SK-N-SH (cell line): ENCODE measurements around the gene NPAS3. TPM values are rescaled to one million over a fixed set of nuclear protein-coding genes. Genes with fewer than 3 reads are reported as not detected.

Experiments
- CTCF ChIA-PET: fragments of 300-600, 350-600 bp; formaldehyde crosslinking; extraction: SDS; loops from one replicate; lab custom pipeline; 2021; lab: Yijun Ruan, JAX
- POLR2A ChIA-PET: fragments of 350-600 bp; sonication (Branson Sonifier 250); formaldehyde crosslinking; extraction: SDS; loops from one replicate; lab custom pipeline; 2020; ENCODE audit warnings: antibody characterized with exemption, inconsistent platforms; lab: Yijun Ruan, JAX
- DNase-seq: peaks from one replicate; pipeline ENCODE4 v3.0.0; 2012
- H2AFZ ChIP-seq: fragments of 200-600 bp; sonication (generic); 2 replicates; pipeline ENCODE4 v1.8.1; 2016; ENCODE audit warnings: antibody characterized with exemption, mild to moderate bottlenecking, low read depth
- H3F3A ChIP-seq: fragments of 200-600 bp; sonication (generic); replicated peaks from 2 replicates; pipeline ENCODE3; 2016; ENCODE audit warnings: antibody characterized with exemption, mild to moderate bottlenecking; ENCODE audit not compliant: insufficient read depth
- H3K27ac ChIP-seq, 2 experiments: fragments of 200-500 bp in 1 of 2; fragments of 200-600 bp in 1 of 2; sonication (Bioruptor generic) in 1 of 2; sonication (generic), shearing (Covaris generic) in 1 of 2; 2 replicates each; pipeline versions ENCODE4 v1.5.1 to v1.6.1; 2014 to 2016; ENCODE audit warnings: low read depth in 2 of 2, inconsistent platforms in 1 of 2, low read length in 1 of 2, mild to moderate bottlenecking in 1 of 2, mixed read lengths in 1 of 2
- H3K27me3 ChIP-seq: fragments of 200-600 bp; sonication (generic), shearing (Covaris generic); 2 replicates; pipeline ENCODE4 v1.6.1; 2016; ENCODE audit warnings: mixed run types; ENCODE audit not compliant: insufficient read depth
- H3K36me3 ChIP-seq, 2 experiments: fragments of 200-500 bp in 1 of 2; fragments of 200-600 bp in 1 of 2; sonication (Bioruptor generic) in 1 of 2; sonication (generic) in 1 of 2; replicated peaks in 1 of 2; 2 replicates each; pipeline versions ENCODE3 to v1.5.1; 2014 to 2016; ENCODE audit warnings: low read length in 1 of 2, mild to moderate bottlenecking in 1 of 2; ENCODE audit not compliant: insufficient read depth in 2 of 2, control insufficient read depth in 1 of 2
- H3K4me1 ChIP-seq, 2 experiments: fragments of 200-500 bp in 1 of 2; fragments of 200-600 bp in 1 of 2; sonication (Bioruptor generic) in 1 of 2; sonication (generic), shearing (Covaris generic) in 1 of 2; 2 replicates each; pipeline versions ENCODE4 v1.5.1 to v1.6.1; 2014 to 2016; ENCODE audit warnings: low read depth in 1 of 2, low read length in 1 of 2, mixed run types in 1 of 2; ENCODE audit not compliant: insufficient read depth in 2 of 2, control insufficient read depth in 1 of 2
- H3K4me2 ChIP-seq: fragments of 200-600 bp; sonication (generic), shearing (Covaris generic); 2 replicates; pipeline ENCODE4 v1.6.1; 2017; ENCODE audit warnings: mixed run types
- H3K4me3 ChIP-seq, 2 experiments: fragments of 200-500 bp in 1 of 2; fragments of 200-600 bp in 1 of 2; sonication (Bioruptor generic) in 1 of 2; sonication (generic), shearing (Covaris generic) in 1 of 2; 2 replicates each; pipeline versions ENCODE4 v1.5.1 to v1.8.1; 2014 to 2016; ENCODE audit warnings: low read depth in 2 of 2, inconsistent platforms in 1 of 2, low read length in 1 of 2, mild to moderate bottlenecking in 1 of 2, mixed read lengths in 1 of 2, moderate library complexity in 1 of 2
- H3K79me2 ChIP-seq: fragments of 200-600 bp; sonication (generic); 2 replicates; pipeline ENCODE4 v1.8.1; 2017; ENCODE audit warnings: mild to moderate bottlenecking; ENCODE audit not compliant: insufficient read depth
- H3K9ac ChIP-seq: fragments of 200-600 bp; sonication (generic); 2 replicates; pipeline ENCODE4 v1.6.1; 2017; ENCODE audit warnings: mixed run types
- H3K9me2 ChIP-seq: fragments of 200-600 bp; sonication (generic); 2 replicates; pipeline ENCODE4 v1.6.1; 2017; ENCODE audit warnings: mixed run types
- H3K9me3 ChIP-seq: fragments of 200-600 bp; sonication (generic); 2 replicates; pipeline ENCODE4 v1.6.1; 2017; ENCODE audit warnings: mixed run types, mild to moderate bottlenecking, moderate library complexity
- H4K20me1 ChIP-seq: fragments of 200-600 bp; sonication (generic); 2 replicates; pipeline ENCODE4 v1.6.1; 2017; ENCODE audit warnings: mild to moderate bottlenecking, mixed run types; ENCODE audit not compliant: insufficient read depth
- CHD2 ChIP-seq: fragments of 150-350 bp; IDR thresholded peaks from 2 replicates; pipeline ENCODE4 v1.6.1; 2018; ENCODE audit warnings: low read length; ENCODE audit not compliant: partially characterized antibody
- ELF1 ChIP-seq: IDR thresholded peaks from 2 replicates; pipeline ENCODE4 v1.4.0; 2012
- EZH2phosphoT487 ChIP-seq: fragments of 200-600 bp; sonication (generic); IDR thresholded peaks from 2 replicates; pipeline ENCODE4 v1.6.1; 2017; ENCODE audit warnings: low read depth, mixed run types, mild to moderate bottlenecking, antibody characterized with exemption, moderate library complexity, borderline replicate concordance
- FOSL2 ChIP-seq: IDR thresholded peaks from 2 replicates; pipeline ENCODE4 v1.4.0; 2012; ENCODE audit warnings: low read depth, mild to moderate bottlenecking, moderate library complexity, borderline replicate concordance
- FOXJ3 ChIP-seq: sonication (generic); formaldehyde crosslinking; IDR thresholded peaks from 2 replicates; pipeline ENCODE4 v1.5.1; 2020; ENCODE audit warnings: mild to moderate bottlenecking, missing genetic modification reagents
- FOXM1 ChIP-seq: IDR thresholded peaks from 2 replicates; pipeline ENCODE4 v1.4.0; 2012; ENCODE audit warnings: low read depth, mild to moderate bottlenecking
- GATA2 ChIP-seq: sonication (generic); formaldehyde crosslinking; IDR thresholded peaks from 2 replicates; pipeline ENCODE4 v1.5.0; 2020; ENCODE audit warnings: mild to moderate bottlenecking, missing genetic modification reagents
- JUND ChIP-seq: IDR thresholded peaks from 2 replicates; pipeline ENCODE4 v1.4.0; 2012
- MXI1 ChIP-seq: IDR thresholded peaks from 2 replicates; pipeline ENCODE4 v1.6.1; 2012; ENCODE audit warnings: mild to moderate bottlenecking, low read depth, low read length, improper control_type of control experiment
- NFIC ChIP-seq: IDR thresholded peaks from 2 replicates; pipeline ENCODE4 v1.4.0; 2012; ENCODE audit warnings: borderline replicate concordance
- RCOR1 ChIP-seq: fragments of 150-350 bp; IDR thresholded peaks from 2 replicates; pipeline ENCODE4 v1.6.1; 2017; ENCODE audit warnings: antibody characterized with exemption, low read length
- REST ChIP-seq: IDR thresholded peaks from 2 replicates; pipeline ENCODE4 v1.6.1; 2012; ENCODE audit warnings: mild to moderate bottlenecking, low read depth, low read length, moderate library complexity
- RFX5 ChIP-seq: IDR thresholded peaks from 2 replicates; pipeline ENCODE4 v1.6.1; 2012; ENCODE audit warnings: mild to moderate bottlenecking, improper control_type of control experiment, low read length
- RXRA ChIP-seq: IDR thresholded peaks from 2 replicates; pipeline ENCODE4 v1.4.0; 2012; ENCODE audit warnings: low read depth, mild to moderate bottlenecking, borderline replicate concordance
- SIN3A ChIP-seq: IDR thresholded peaks from 2 replicates; pipeline ENCODE4 v1.6.1; 2012; ENCODE audit warnings: low read depth, mild to moderate bottlenecking, low read length, moderate library complexity, borderline replicate concordance
- TAF1 ChIP-seq: IDR thresholded peaks from 2 replicates; pipeline ENCODE4 v1.6.1; 2012; ENCODE audit warnings: low read depth, mild to moderate bottlenecking, low read length, moderate library complexity, borderline replicate concordance
- TCF12 ChIP-seq: IDR thresholded peaks from 2 replicates; pipeline ENCODE4 v1.4.0; 2012
- TEAD4 ChIP-seq: IDR thresholded peaks from 2 replicates; pipeline ENCODE4 v1.4.0; 2012; ENCODE audit warnings: mild to moderate bottlenecking, borderline replicate concordance; ENCODE audit not compliant: insufficient read depth
- USF1 ChIP-seq: IDR thresholded peaks from 2 replicates; pipeline ENCODE4 v1.4.0; 2012; ENCODE audit warnings: low read depth, borderline replicate concordance
- ZBTB33 ChIP-seq: IDR thresholded peaks from 2 replicates; pipeline ENCODE4 v1.4.0; 2012; ENCODE audit warnings: low read depth, borderline replicate concordance
- WGBS: methylation state at CpG from one replicate; pipeline ENCODE4 v1.1.6; 2017; ENCODE audit warnings: low lambda C conversion rate; 5-methylcytosine and 5-hydroxymethylcytosine counted together
- polyA plus RNA-seq, 3 experiments: library from polyadenylated mRNA; depleted of rRNA; stranded (reverse); fragments of >200 nt; gene quantifications; 2 replicates each; pipeline ENCODE4 v1.2.3, GENCODE V29; 2012

NPAS3 gene
- polyA plus RNA-seq, 1 of the 3 experiments (the other 2 are of a cell fraction), result 4.3 TPM

- TF ChIP-seq CHD2, result no peak
Observed at GRCh38 chr14:33486332-33486890, 547.7 kb downstream of the NPAS3 start (continued).

- Histone ChIP-seq H3K4me3 (no peak overlapping the region), H3K79me2 (no peaks in the 10 kb centered on the region), H3K9ac (no peak overlapping the region), H3K27me3 (no peaks in the 10 kb centered on the region), H3K36me3 (no peaks in the 10 kb centered on the region), H3K27ac (no peak overlapping the region), H3K4me1 (no peaks in the 10 kb centered on the region; a peak in 2 of 4 replicates), H3K9me2 (no peaks in the 10 kb centered on the region), H2AFZ (no peak overlapping the region), H3K4me2 (no peak overlapping the region), H4K20me1 (no peaks in the 10 kb centered on the region), H3K9me3 (no peaks in the 10 kb centered on the region), H3F3A (no peaks in the 10 kb centered on the region)
- ChIA-PET CTCF (interaction anchor here (1.3 to 1.7 kb wide), 2 partner anchors 13 to 304 kb away, joined by 3 to 7 read pairs; no protein-coding TSS in a partner anchor), POLR2A (no interaction called here)
- 80% methylated on average over 5 of the region's 5 CpGs for WGBS
- no peak for DNase-seq
- TF ChIP-seq EZH2phosphoT487, result no peak
- no peak for TF ChIP-seq TCF12
- no peak for TF ChIP-seq FOSL2
- no peak for TF ChIP-seq GATA2 (CRISPR knock-in tag)
- TF ChIP-seq NFIC, result no peak
- no peak for TF ChIP-seq ELF1
- TF ChIP-seq RXRA, result no peak
- no peak for TF ChIP-seq TAF1
- TF ChIP-seq ZBTB33, result no peak
- TF ChIP-seq RCOR1, result no peak
- TF ChIP-seq MXI1, result no peak
- no peak for TF ChIP-seq JUND
- no peak for TF ChIP-seq FOXJ3 (CRISPR knock-in tag)
- TF ChIP-seq RFX5, result no peak
- TF ChIP-seq REST, result no peak
- TF ChIP-seq USF1, result no peak
- TF ChIP-seq SIN3A, result no peak
- no peak for TF ChIP-seq TEAD4
- no peak for TF ChIP-seq FOXM1
Observed at GRCh38 chr14:33488582-33488981, 549.9 kb downstream of the NPAS3 start.
